CD4-positive, CD25-positive, alpha-beta regulatory T cell (primary cell): Measurements from ENCODE around the gene SNX30. TPM values are rescaled to one million over a fixed set of nuclear protein-coding genes. Genes with fewer than 3 reads are reported as not detected.

Source experiments
- ATAC-seq, 2 donors: fragments of 150-1000 bp; cut with Tn5 transposase; one replicate each; pipeline ENCODE4 v1.10.0; 2021; ENCODE audit warnings: low read depth in 2 of 2, moderate number of reproducible peaks in 2 of 2, moderate library complexity in 1 of 2
- DNase-seq, 3 donors: peaks; one replicate each; pipeline versions ENCODE4 v3.0.0 to v3.0.0-alpha.2; 2012 to 2022; ENCODE audit warnings: mixed read lengths in 1 of 3
- H3K27ac ChIP-seq: one replicate; pipeline ENCODE4 v1.7.0; 2013; ENCODE audit warnings: mild to moderate bottlenecking, low read length; ENCODE audit not compliant: insufficient read depth, poor library complexity, severe bottlenecking
- H3K27me3 ChIP-seq: one replicate; pipeline ENCODE4 v1.7.0; 2013; ENCODE audit warnings: low read length; ENCODE audit not compliant: control insufficient read depth, insufficient read depth
- H3K36me3 ChIP-seq: one replicate; pipeline ENCODE4 v1.7.0; 2013; ENCODE audit warnings: mild to moderate bottlenecking, low read length, moderate library complexity; ENCODE audit not compliant: control insufficient read depth, insufficient read depth
- H3K4me1 ChIP-seq: 2 replicates; pipeline ENCODE4 v1.7.0; 2013; ENCODE audit warnings: mild to moderate bottlenecking, low read length; ENCODE audit not compliant: insufficient read depth, control insufficient read depth, poor library complexity, severe bottlenecking
- H3K4me3 ChIP-seq: one replicate; pipeline ENCODE4 v1.7.0; 2013; ENCODE audit warnings: low read depth, mild to moderate bottlenecking, low read length, moderate library complexity
- H3K9me3 ChIP-seq, 2 experiments: 1 replicate in 1 of 2; 2 replicates in 1 of 2; pipeline ENCODE4 v1.7.0; 2013; ENCODE audit warnings: low read length in 2 of 2, mild to moderate bottlenecking in 1 of 2, moderate library complexity in 1 of 2; ENCODE audit not compliant: control insufficient read depth in 2 of 2
- H3K27ac Mint-ChIP-seq, 3 donors: one replicate each; pipeline ENCODE4 v1.8.0; 2020 to 2022; ENCODE audit warnings: mild to moderate bottlenecking in 3 of 3, mixed read lengths in 3 of 3, moderate library complexity in 2 of 3
- H3K27me3 Mint-ChIP-seq: one replicate; pipeline ENCODE4 v1.8.0; 2022; ENCODE audit warnings: mild to moderate bottlenecking, mixed read lengths
- H3K36me3 Mint-ChIP-seq: one replicate; pipeline ENCODE4 v1.8.0; 2020; ENCODE audit warnings: mixed read lengths
- H3K4me1 Mint-ChIP-seq, 4 donors: one replicate each; pipeline ENCODE4 v1.8.0; 2020 to 2022; ENCODE audit warnings: mixed read lengths in 4 of 4, mild to moderate bottlenecking in 1 of 4
- H3K4me3 Mint-ChIP-seq, 4 donors: one replicate each; pipeline ENCODE4 v1.8.0; 2020 to 2022; ENCODE audit warnings: mild to moderate bottlenecking in 4 of 4, mixed read lengths in 4 of 4, moderate library complexity in 3 of 4
- H3K9me3 Mint-ChIP-seq, 7 donors: one replicate each; pipeline ENCODE4 v1.8.0; 2020 to 2022; ENCODE audit warnings: mixed read lengths in 7 of 7, mild to moderate bottlenecking in 3 of 7, moderate library complexity in 2 of 7
- polyA plus RNA-seq, 4 donors: library from polyadenylated mRNA; unstranded; fragments of 300-500 nt; fragmentation: Illumina TruSeq; gene quantifications; one replicate each; pipeline ENCODE4 v1.2.3, GENCODE V29; 2021
- total RNA-seq: library from RNA; stranded (reverse); gene quantifications from one replicate; pipeline ENCODE4 v1.2.3, GENCODE V29; 2022

Gene SNX30
- total and polyA plus RNA-seq, 5 donors from 2014 or later = 1.5 to 12.3 (median 2.0) TPM

GRCh38 chr9:112861638-112862555 lies 111.3 kb downstream of the SNX30 start:
- H3K4me3 Mint-ChIP-seq = no peak overlapping the region

GRCh38 chr9:112863214-112863613 lies 112.7 kb downstream of the SNX30 start:
- Mint-ChIP-seq H3K27ac (no peak overlapping the region), H3K4me3 (no peak overlapping the region), H3K36me3 (peaks cover 34% of the 10 kb centered on the region), H3K27me3 (no peaks in the 10 kb centered on the region), H3K9me3 (no peaks in the 10 kb centered on the region), H3K4me1 (peaks cover 5 to 13% (median 6%) of the 10 kb centered on the region in 4 donors)
- Histone ChIP-seq H3K27me3 (no peaks in the 10 kb centered on the region), H3K9me3 (no peaks in the 10 kb centered on the region), H3K36me3 (peaks cover 8% of the 10 kb centered on the region), H3K4me1 (no peaks in the 10 kb centered on the region), H3K4me3 (no peak overlapping the region), H3K27ac (no peak overlapping the region)
- DNase-seq (no peak), ATAC-seq (no peak)

More at GRCh38 chr9:112861638-112862555, 111.3 kb downstream of the SNX30 start:
- Mint-ChIP-seq H3K36me3 (peaks cover 28% of the 10 kb centered on the region), H3K27me3 (no peaks in the 10 kb centered on the region), H3K4me1 (peaks cover 5 to 17% (median 6%) of the 10 kb centered on the region in 4 donors), H3K27ac (no peak overlapping the region), H3K9me3 (no peaks in the 10 kb centered on the region)
- Histone ChIP-seq H3K4me1 (no peaks in the 10 kb centered on the region), H3K27ac (no peak overlapping the region), H3K27me3 (no peaks in the 10 kb centered on the region), H3K36me3 (peaks cover 6% of the 10 kb centered on the region), H3K4me3 (no peak overlapping the region), H3K9me3 (no peaks in the 10 kb centered on the region)
- DNase-seq (no peak), ATAC-seq (no peak)

- DNase-seq (no peak), ATAC-seq (no peak)
- H3K4me1 ChIP-seq = no peaks in the 10 kb centered on the region
- Mint-ChIP-seq H3K27ac (no peak overlapping the region), H3K4me3 (no peak overlapping the region), H3K36me3 (peaks cover 36% of the 10 kb centered on the region), H3K9me3 (no peaks in the 10 kb centered on the region), H3K27me3 (no peaks in the 10 kb centered on the region), H3K4me1 (peaks cover 3 to 13% (median 5%) of the 10 kb centered on the region in 4 donors)
- H3K27ac ChIP-seq = no peak overlapping the region
- H3K27me3 ChIP-seq = no peaks in the 10 kb centered on the region
- H3K9me3 ChIP-seq = no peaks in the 10 kb centered on the region
- H3K4me3 ChIP-seq = no peak overlapping the region
- H3K36me3 ChIP-seq = peaks cover 14% of the 10 kb centered on the region
These were observed 113.2 kb downstream of the SNX30 start for GRCh38 chr9:112863746-112864145.

- Mint-ChIP-seq H3K27me3 (no peaks in the 10 kb centered on the region), H3K9me3 (no peaks in the 10 kb centered on the region), H3K4me1 (peaks cover 0 to 13% (median 4%) of the 10 kb centered on the region in 4 donors), H3K4me3 (no peak overlapping the region), H3K36me3 (peaks cover 35% of the 10 kb centered on the region), H3K27ac (no peak overlapping the region)
- ATAC-seq = no peak
- Histone ChIP-seq H3K27me3 (no peaks in the 10 kb centered on the region), H3K27ac (no peak overlapping the region), H3K4me1 (no peaks in the 10 kb centered on the region), H3K9me3 (no peaks in the 10 kb centered on the region), H3K36me3 (peaks cover 18% of the 10 kb centered on the region), H3K4me3 (no peak overlapping the region)
- DNase-seq = no peak
These were observed 113.8 kb downstream of the SNX30 start for GRCh38 chr9:112864403-112864802.

- H3K36me3 Mint-ChIP-seq = peaks cover 41% of the 10 kb centered on the region
- no peak overlapping the region for H3K27ac Mint-ChIP-seq
- H3K4me1 Mint-ChIP-seq = peaks cover 0 to 13% (median 4%) of the 10 kb centered on the region in 4 donors
- no peaks in the 10 kb centered on the region for H3K27me3 ChIP-seq
- DNase-seq (no peak), ATAC-seq (no peak)
- no peak overlapping the region for H3K4me3 Mint-ChIP-seq
- no peaks in the 10 kb centered on the region for H3K27me3 Mint-ChIP-seq
- H3K4me1 ChIP-seq = no peaks in the 10 kb centered on the region
- peaks cover 18% of the 10 kb centered on the region for H3K36me3 ChIP-seq
- H3K27ac ChIP-seq = no peak overlapping the region
- H3K9me3 ChIP-seq = no peaks in the 10 kb centered on the region
- no peak overlapping the region for H3K4me3 ChIP-seq
- no peaks in the 10 kb centered on the region for H3K9me3 Mint-ChIP-seq
These were observed 114.4 kb downstream of the SNX30 start for GRCh38 chr9:112864982-112865381.

GRCh38 chr9:112866662-112867274 lies 116.2 kb downstream of the SNX30 start:
- Mint-ChIP-seq H3K4me3 (no peak overlapping the region), H3K4me1 (peaks cover 0 to 8% (median 4%) of the 10 kb centered on the region in 4 donors), H3K36me3 (peaks cover 42% of the 10 kb centered on the region), H3K27ac (no peak overlapping the region), H3K9me3 (no peaks in the 10 kb centered on the region), H3K27me3 (no peaks in the 10 kb centered on the region)
- Histone ChIP-seq H3K36me3 (peaks cover 18% of the 10 kb centered on the region), H3K9me3 (no peaks in the 10 kb centered on the region), H3K27ac (no peak overlapping the region), H3K27me3 (no peaks in the 10 kb centered on the region), H3K4me1 (no peaks in the 10 kb centered on the region), H3K4me3 (no peak overlapping the region)
- DNase-seq (no peak), ATAC-seq (no peak)

- no peaks in the 10 kb centered on the region for H3K9me3 ChIP-seq
- no peaks in the 10 kb centered on the region for H3K27me3 ChIP-seq
- ATAC-seq (no peak), DNase-seq (peak in 1 of 3 donors; percentile 79)
- H3K4me3 Mint-ChIP-seq = no peak overlapping the region
- no peaks in the 10 kb centered on the region for H3K27me3 Mint-ChIP-seq
- peaks cover 47% of the 10 kb centered on the region for H3K36me3 Mint-ChIP-seq
- peak overlapping the region in 1 of 3 donors; percentile 40 for H3K27ac Mint-ChIP-seq
- no peaks in the 10 kb centered on the region for H3K9me3 Mint-ChIP-seq
- no peak overlapping the region for H3K4me3 ChIP-seq
- no peaks in the 10 kb centered on the region for H3K4me1 ChIP-seq
- H3K36me3 ChIP-seq = peaks cover 18% of the 10 kb centered on the region
- peaks cover 0 to 8% (median 4%) of the 10 kb centered on the region in 4 donors for H3K4me1 Mint-ChIP-seq
- no peak overlapping the region for H3K27ac ChIP-seq
These were observed 116.9 kb downstream of the SNX30 start for GRCh38 chr9:112867275-112867991.
